ENCODE results near the gene IL1RAPL2. TPM values are rescaled to one million over a fixed set of nuclear protein-coding genes. Genes with fewer than 3 reads are reported as not detected.

IL1RAPL2 gene
- total RNA-seq, 1 experiment from 2014 or later: not detected

- H3K27ac ChIP-seq (ENCODE audit: low read length): no peak overlapping the region
- CTCF ChIA-PET: no interaction called here
- H3K27me3 ChIP-seq (ENCODE audit: control insufficient read depth, insufficient read depth, low read length): no peaks in the 10 kb centered on the region
- no peak for ATAC-seq
- no TSS peak for BruUV-seq (replicated peaks)
- no peaks in the 10 kb centered on the region for H3K9me3 ChIP-seq (ENCODE audit: control insufficient read depth, insufficient read depth, low read depth, low read length)
- H3K4me3 ChIP-seq (ENCODE audit: low read depth in 2 of 2, low read length in 2 of 2): no peak overlapping the region
- DNase-seq (ENCODE audit: low read depth, low spot score): no peak
- in situ Hi-C loops (cut with HindIII; ENCODE audit: low pct_unique_long_range_greater_than_20kb, low sequenced_read_pairs): no loop called here
- no peaks in the 10 kb centered on the region for H3K4me1 ChIP-seq (ENCODE audit: control insufficient read depth, insufficient read depth, low read length)
- no peaks in the 10 kb centered on the region for H3K36me3 ChIP-seq (ENCODE audit: control insufficient read depth, insufficient read depth, low read length)
- POLR2A ChIA-PET: no interaction called here
- TF ChIP-seq SIN3A (IDR thresholded peaks at IDR 0.05; ENCODE audit: borderline replicate concordance, insufficient read depth, low read depth, low read length) (no peak), TCF7L2 (IDR thresholded peaks at IDR 0.05; ENCODE audit: low read depth, low read length) (no peak)
- intact Hi-C loops (cut with micrococcal nuclease; ENCODE audit: unreplicated experiment): no loop called here
These were observed 286.2 kb downstream of the IL1RAPL2 start for GRCh38 chrX:104852241-104852640.

DNA sequence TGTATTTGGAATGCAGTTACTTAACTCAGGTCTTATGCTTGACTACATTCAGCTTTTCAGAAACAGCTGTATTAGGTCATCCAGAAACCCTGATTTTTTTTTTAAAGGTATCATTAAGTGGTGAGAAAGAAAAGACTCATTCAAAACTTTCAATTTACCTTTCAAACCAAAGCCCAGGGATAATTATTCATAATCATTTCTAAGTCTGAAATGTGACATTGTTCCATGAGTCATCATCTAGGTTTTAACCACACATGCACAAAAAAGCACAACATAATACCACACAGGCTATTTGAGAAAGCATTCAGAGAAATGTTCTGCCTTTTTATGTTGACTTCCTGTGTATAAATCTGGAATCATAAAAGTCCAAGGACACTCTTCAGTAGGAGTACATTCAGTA is 288.2 kb downstream of the IL1RAPL2 start:
- TF ChIP-seq POLR2AphosphoS5 (IDR thresholded peaks at IDR 0.05; ENCODE audit: low read depth, low read length) (no peak), REST (IDR thresholded peaks at IDR 0.05; ENCODE audit: insufficient read depth in 1 of 2, low read depth in 2 of 2, low read length in 1 of 2) (no peak), SIN3A (IDR thresholded peaks at IDR 0.05; ENCODE audit: borderline replicate concordance, insufficient read depth, low read depth, low read length) (no peak), TCF7L2 (IDR thresholded peaks at IDR 0.05; ENCODE audit: low read depth, low read length) (no peak)
- TF ChIP-seq, protein P1, sequence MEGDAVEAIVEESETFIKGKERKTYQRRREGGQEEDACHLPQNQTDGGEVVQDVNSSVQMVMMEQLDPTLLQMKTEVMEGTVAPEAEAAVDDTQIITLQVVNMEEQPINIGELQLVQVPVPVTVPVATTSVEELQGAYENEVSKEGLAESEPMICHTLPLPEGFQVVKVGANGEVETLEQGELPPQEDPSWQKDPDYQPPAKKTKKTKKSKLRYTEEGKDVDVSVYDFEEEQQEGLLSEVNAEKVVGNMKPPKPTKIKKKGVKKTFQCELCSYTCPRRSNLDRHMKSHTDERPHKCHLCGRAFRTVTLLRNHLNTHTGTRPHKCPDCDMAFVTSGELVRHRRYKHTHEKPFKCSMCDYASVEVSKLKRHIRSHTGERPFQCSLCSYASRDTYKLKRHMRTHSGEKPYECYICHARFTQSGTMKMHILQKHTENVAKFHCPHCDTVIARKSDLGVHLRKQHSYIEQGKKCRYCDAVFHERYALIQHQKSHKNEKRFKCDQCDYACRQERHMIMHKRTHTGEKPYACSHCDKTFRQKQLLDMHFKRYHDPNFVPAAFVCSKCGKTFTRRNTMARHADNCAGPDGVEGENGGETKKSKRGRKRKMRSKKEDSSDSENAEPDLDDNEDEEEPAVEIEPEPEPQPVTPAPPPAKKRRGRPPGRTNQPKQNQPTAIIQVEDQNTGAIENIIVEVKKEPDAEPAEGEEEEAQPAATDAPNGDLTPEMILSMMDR (IDR thresholded peaks at IDR 0.05): no peak
- no TSS peak for BruUV-seq (replicated peaks)

GRCh38 chrX:104854790-104855340 is 288.9 kb downstream of the IL1RAPL2 start:
- ATAC-seq (no peak), DNase-seq (ENCODE audit: low read depth, low spot score) (no peak)
- Histone ChIP-seq H3K36me3 (ENCODE audit: control insufficient read depth, insufficient read depth, low read length) (no peaks in the 10 kb centered on the region), H3K4me1 (ENCODE audit: control insufficient read depth, insufficient read depth, low read length) (no peaks in the 10 kb centered on the region), H3K27me3 (ENCODE audit: control insufficient read depth, insufficient read depth, low read length) (no peaks in the 10 kb centered on the region), H3K27ac (ENCODE audit: low read length) (no peak overlapping the region), H3K9me3 (ENCODE audit: control insufficient read depth, insufficient read depth, low read depth, low read length) (no peaks in the 10 kb centered on the region), H3K4me3 (ENCODE audit: low read depth in 2 of 2, low read length in 2 of 2) (no peak overlapping the region)
- TF ChIP-seq SIN3A (IDR thresholded peaks at IDR 0.05; ENCODE audit: borderline replicate concordance, insufficient read depth, low read depth, low read length): no peak
- no peak for TF ChIP-seq POLR2AphosphoS5 (IDR thresholded peaks at IDR 0.05; ENCODE audit: low read depth, low read length)
- TF ChIP-seq TCF7L2 (IDR thresholded peaks at IDR 0.05; ENCODE audit: low read depth, low read length): no peak
- no peak for TF ChIP-seq REST (IDR thresholded peaks at IDR 0.05; ENCODE audit: insufficient read depth in 1 of 2, low read depth in 2 of 2, low read length in 1 of 2)
- TF ChIP-seq, protein P1 (IDR thresholded peaks at IDR 0.05): no peak
- in situ Hi-C loops (cut with HindIII; ENCODE audit: low pct_unique_long_range_greater_than_20kb, low sequenced_read_pairs) (no loop called here), intact Hi-C loops (cut with micrococcal nuclease; ENCODE audit: unreplicated experiment) (no loop called here)
- ChIA-PET CTCF (no interaction called here), POLR2A (no interaction called here)
- BruUV-seq (replicated peaks): no TSS peak

More for the DNA sequence above, 288.2 kb downstream of the IL1RAPL2 start:
- Histone ChIP-seq H3K4me3 (ENCODE audit: low read depth in 2 of 2, low read length in 2 of 2) (no peak overlapping the region), H3K4me1 (ENCODE audit: control insufficient read depth, insufficient read depth, low read length) (no peaks in the 10 kb centered on the region), H3K27ac (ENCODE audit: low read length) (no peak overlapping the region), H3K36me3 (ENCODE audit: control insufficient read depth, insufficient read depth, low read length) (no peaks in the 10 kb centered on the region), H3K27me3 (ENCODE audit: control insufficient read depth, insufficient read depth, low read length) (no peaks in the 10 kb centered on the region), H3K9me3 (ENCODE audit: control insufficient read depth, insufficient read depth, low read depth, low read length) (no peaks in the 10 kb centered on the region)
- no peak for DNase-seq (ENCODE audit: low read depth, low spot score)
- ChIA-PET CTCF (no interaction called here), POLR2A (no interaction called here)
- ATAC-seq: no peak
- intact Hi-C loops (cut with micrococcal nuclease; ENCODE audit: unreplicated experiment): no loop called here
- in situ Hi-C loops (cut with HindIII; ENCODE audit: low pct_unique_long_range_greater_than_20kb, low sequenced_read_pairs): no loop called here
